Ascending aorta (tissue), 2 donors: ENCODE data around the gene ZEB1. TPM values are rescaled to one million over a fixed set of nuclear protein-coding genes. Genes with fewer than 3 reads are reported as not detected.

Experiments
- DNase-seq, 2 donors: peaks; one replicate each; pipeline ENCODE4 v3.0.0-alpha.2; 2019; ENCODE audit warnings: low spot score in 2 of 2
- H3K27ac ChIP-seq, 2 donors: fragments of 200-600 bp; sonication (generic); one replicate each; pipeline ENCODE4 v1.5.1; 2016 to 2017; ENCODE audit warnings: mild to moderate bottlenecking in 1 of 2
- H3K27me3 ChIP-seq: fragments of 200-600 bp; sonication (generic); one replicate; pipeline ENCODE4 v1.5.1; 2017
- H3K36me3 ChIP-seq, 2 donors: fragments of 200-600 bp; sonication (generic); one replicate each; pipeline ENCODE4 v1.5.1; 2016
- H3K4me1 ChIP-seq, 2 donors: fragments of 200-600 bp; sonication (generic); one replicate each; pipeline ENCODE4 v1.5.1; 2016 to 2017; ENCODE audit warnings: mild to moderate bottlenecking in 1 of 2
- H3K4me3 ChIP-seq, 2 donors: fragments of 200-600 bp; sonication (generic); one replicate each; pipeline ENCODE4 v1.5.1; 2016 to 2017; ENCODE audit warnings: mild to moderate bottlenecking in 1 of 2
- H3K9me3 ChIP-seq, 2 donors: fragments of 200-600 bp; sonication (generic); one replicate each; pipeline ENCODE4 v1.5.1; 2016
- CTCF ChIP-seq, 3 experiments: fragments of 200-600 bp in 2 of 3; fragments of 450-650 bp in 1 of 3; sonication (generic) in 2 of 3; IDR thresholded peaks; one replicate each; pipeline ENCODE4 v1.5.1; 2016 to 2019; ENCODE audit warnings: antibody characterized with exemption in 3 of 3, mild to moderate bottlenecking in 1 of 3, moderate library complexity in 1 of 3
- intact Hi-C: fragments of 100-400 bp; cut with DNase I; formaldehyde crosslinking; loops from one replicate; pipeline ENCODE4 v1.15.1; 2023
- total RNA-seq: library from RNA; depleted of rRNA; stranded (reverse); fragments of >200 nt; gene quantifications from one replicate; pipeline ENCODE4 v1.1.0, GENCODE V29; 2016

Gene ZEB1
- total RNA-seq, 1 donor from 2014 or later, result 77.3 TPM

GRCh38 chr10:31314256-31315150 is 4.5 kb upstream of the ZEB1 start:
- Histone ChIP-seq H3K4me3 (no peak overlapping the region), H3K36me3 (no peaks in the 10 kb centered on the region), H3K9me3 (no peaks in the 10 kb centered on the region), H3K27ac (peak overlapping the region in 1 of 2 donors; percentile 2), H3K27me3 (no peaks in the 10 kb centered on the region), H3K4me1 (no peaks in the 10 kb centered on the region)
- TF ChIP-seq CTCF (IDR thresholded peaks at IDR 0.05), result no peak
- intact Hi-C loops, result loop anchor here (5.0 to 10.0 kb wide), 5 partner anchors 42 to 577 kb away; no protein-coding TSS in a partner anchor
- no peak for DNase-seq

- Histone ChIP-seq H3K4me3 (no peak overlapping the region), H3K9me3 (no peaks in the 10 kb centered on the region), H3K36me3 (no peaks in the 10 kb centered on the region), H3K4me1 (no peaks in the 10 kb centered on the region), H3K27ac (peak overlapping the region in 1 of 2 donors; percentile 2), H3K27me3 (no peaks in the 10 kb centered on the region)
- no peak for TF ChIP-seq CTCF (IDR thresholded peaks at IDR 0.05)
- intact Hi-C loops, result loop anchor here (5.0 to 10.0 kb wide), 5 partner anchors 43 to 578 kb away; no protein-coding TSS in a partner anchor
- DNase-seq, result no peak
These were observed 3.6 kb upstream of the ZEB1 start for GRCh38 chr10:31315453-31315852.

DNA sequence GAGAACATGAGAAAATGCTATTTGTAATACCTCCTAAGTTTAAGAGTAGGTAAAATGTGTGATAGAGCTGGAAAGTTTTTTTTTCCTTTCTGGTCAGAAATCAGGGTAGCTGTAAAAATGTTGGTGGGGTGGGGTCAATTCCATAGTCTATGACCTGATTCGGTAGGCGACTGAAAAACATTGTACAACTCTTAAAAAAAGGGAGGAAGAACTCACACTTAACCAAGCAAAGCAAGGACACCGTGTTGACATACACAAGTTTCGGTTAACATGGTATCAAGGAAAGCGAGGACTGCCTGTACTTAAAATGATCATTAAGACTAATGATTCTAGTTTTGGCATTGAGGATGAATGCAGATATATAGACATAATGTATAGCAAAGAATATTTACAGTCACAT is 1.8 kb upstream of the ZEB1 start:
- no peak for DNase-seq
- no peaks in the 10 kb centered on the region for H3K27me3 ChIP-seq
- intact Hi-C loops, result loop anchor here (5.0 to 10.0 kb wide), 5 partner anchors 45 to 580 kb away; no protein-coding TSS in a partner anchor
- H3K9me3 ChIP-seq, result no peaks in the 10 kb centered on the region
- H3K27ac ChIP-seq, result no peak overlapping the region
- TF ChIP-seq CTCF (IDR thresholded peaks at IDR 0.05), result no peak
- no peaks in the 10 kb centered on the region for H3K36me3 ChIP-seq
- peaks cover 0 to 5% of the 10 kb centered on the region in 2 donors for H3K4me1 ChIP-seq
- no peak overlapping the region for H3K4me3 ChIP-seq

GRCh38 chr10:31317652-31318381 is 1.2 kb upstream of the ZEB1 start:
- Histone ChIP-seq H3K27ac (peak overlapping the region; percentile 95 to 98), H3K4me1 (peaks cover 0 to 7% of the 10 kb centered on the region in 2 donors), H3K36me3 (no peaks in the 10 kb centered on the region), H3K9me3 (no peaks in the 10 kb centered on the region), H3K27me3 (no peaks in the 10 kb centered on the region), H3K4me3 (peak overlapping the region; percentile 96 to 98)
- intact Hi-C loops, result loop anchor here (1.0 to 10.0 kb wide), 8 partner anchors 46 to 581 kb away; no protein-coding TSS in a partner anchor
- no peak for TF ChIP-seq CTCF (IDR thresholded peaks at IDR 0.05)
- DNase-seq, result peak in 1 of 2 donors; percentile 61

GRCh38 chr10:31318382-31318853 is 598 bp upstream of the ZEB1 start:
- peak overlapping the region; percentile 95 to 98 for H3K27ac ChIP-seq

More at GRCh38 chr10:31318382-31318853, 598 bp upstream of the ZEB1 start:
- intact Hi-C loops, result loop anchor here (1.0 to 10.0 kb wide), 8 partner anchors 46 to 581 kb away; no protein-coding TSS in a partner anchor
- H3K9me3 ChIP-seq, result no peaks in the 10 kb centered on the region
- peak overlapping the region; percentile 96 to 98 for H3K4me3 ChIP-seq
- no peaks in the 10 kb centered on the region for H3K36me3 ChIP-seq
- TF ChIP-seq CTCF (IDR thresholded peaks at IDR 0.05), result no peak
- peaks cover 0 to 7% of the 10 kb centered on the region in 2 donors for H3K4me1 ChIP-seq
- H3K27me3 ChIP-seq, result no peaks in the 10 kb centered on the region
- peak in 1 of 2 donors; percentile 87 for DNase-seq
